ENCODE results near the gene GMDS.

The GMDS gene

DNA sequence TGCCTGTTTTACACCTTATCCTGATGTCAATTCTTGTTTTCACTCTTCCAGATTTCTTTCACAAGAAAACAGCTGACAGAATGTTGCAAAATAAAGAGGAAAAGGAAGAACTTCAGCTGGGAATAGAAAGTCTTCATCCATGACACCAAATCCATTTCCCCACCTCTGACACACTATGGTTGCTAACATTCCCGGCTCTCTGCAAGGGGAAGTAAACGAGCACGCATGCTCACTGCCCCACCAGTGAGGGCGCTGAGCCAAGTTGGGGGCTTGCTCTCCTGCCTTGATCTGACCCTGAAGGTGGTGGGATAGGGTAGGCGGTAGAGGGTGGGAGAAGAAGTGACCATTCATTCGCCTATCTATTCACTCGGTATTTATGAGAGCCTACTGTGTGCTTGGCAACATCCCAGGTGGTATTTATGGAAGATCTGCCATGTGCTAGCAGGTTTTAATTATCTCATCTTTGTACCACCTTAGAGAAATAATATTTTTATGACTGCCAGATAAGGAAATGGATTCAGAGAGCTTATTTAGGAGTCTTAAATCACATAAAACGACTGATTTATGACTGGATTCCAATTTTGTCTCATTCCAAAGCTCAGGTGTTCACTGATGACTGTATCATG lies 429.5 kb downstream of the GMDS start (continued):
- TF ChIP-seq, protein P1, sequence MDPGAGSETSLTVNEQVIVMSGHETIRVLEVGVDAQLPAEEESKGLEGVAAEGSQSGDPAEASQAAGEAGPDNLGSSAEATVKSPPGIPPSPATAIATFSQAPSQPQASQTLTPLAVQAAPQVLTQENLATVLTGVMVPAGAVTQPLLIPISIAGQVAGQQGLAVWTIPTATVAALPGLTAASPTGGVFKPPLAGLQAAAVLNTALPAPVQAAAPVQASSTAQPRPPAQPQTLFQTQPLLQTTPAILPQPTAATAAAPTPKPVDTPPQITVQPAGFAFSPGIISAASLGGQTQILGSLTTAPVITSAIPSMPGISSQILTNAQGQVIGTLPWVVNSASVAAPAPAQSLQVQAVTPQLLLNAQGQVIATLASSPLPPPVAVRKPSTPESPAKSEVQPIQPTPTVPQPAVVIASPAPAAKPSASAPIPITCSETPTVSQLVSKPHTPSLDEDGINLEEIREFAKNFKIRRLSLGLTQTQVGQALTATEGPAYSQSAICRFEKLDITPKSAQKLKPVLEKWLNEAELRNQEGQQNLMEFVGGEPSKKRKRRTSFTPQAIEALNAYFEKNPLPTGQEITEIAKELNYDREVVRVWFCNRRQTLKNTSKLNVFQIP (CRISPR knock-in tag; IDR thresholded peaks at IDR 0.05; ENCODE audit: borderline replicate concordance, low read depth) = no peak
- TF ChIP-seq ZNF8 (CRISPR knock-in tag; IDR thresholded peaks at IDR 0.05) (no peak), SNAI2 (CRISPR knock-in tag; IDR thresholded peaks at IDR 0.05) (no peak), ZNF565 (CRISPR knock-in tag; conservative IDR thresholded peaks at IDR 0.05; ENCODE audit: low read depth) (no peak)
- TF ChIP-seq, protein P2, sequence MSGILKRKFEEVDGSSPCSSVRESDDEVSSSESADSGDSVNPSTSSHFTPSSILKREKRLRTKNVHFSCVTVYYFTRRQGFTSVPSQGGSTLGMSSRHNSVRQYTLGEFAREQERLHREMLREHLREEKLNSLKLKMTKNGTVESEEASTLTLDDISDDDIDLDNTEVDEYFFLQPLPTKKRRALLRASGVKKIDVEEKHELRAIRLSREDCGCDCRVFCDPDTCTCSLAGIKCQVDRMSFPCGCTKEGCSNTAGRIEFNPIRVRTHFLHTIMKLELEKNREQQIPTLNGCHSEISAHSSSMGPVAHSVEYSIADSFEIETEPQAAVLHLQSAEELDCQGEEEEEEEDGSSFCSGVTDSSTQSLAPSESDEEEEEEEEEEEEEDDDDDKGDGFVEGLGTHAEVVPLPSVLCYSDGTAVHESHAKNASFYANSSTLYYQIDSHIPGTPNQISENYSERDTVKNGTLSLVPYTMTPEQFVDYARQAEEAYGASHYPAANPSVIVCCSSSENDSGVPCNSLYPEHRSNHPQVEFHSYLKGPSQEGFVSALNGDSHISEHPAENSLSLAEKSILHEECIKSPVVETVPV (CRISPR knock-in tag; IDR thresholded peaks at IDR 0.05) = no peak

GRCh38 chr6:1814279-1814678 lies 431.1 kb downstream of the GMDS start:
- no peak for TF ChIP-seq ZNF8 (CRISPR knock-in tag; IDR thresholded peaks at IDR 0.05)
- TF ChIP-seq ZFP30 (CRISPR knock-in tag; IDR thresholded peaks at IDR 0.05) = no peak
- no peak for TF ChIP-seq ZNF70 (CRISPR knock-in tag; IDR thresholded peaks at IDR 0.05)
- no peak for TF ChIP-seq PATZ1 (CRISPR knock-in tag; IDR thresholded peaks at IDR 0.05; ENCODE audit: borderline replicate concordance)
- no peak for TF ChIP-seq TCF4 (CRISPR knock-in tag; IDR thresholded peaks at IDR 0.05; ENCODE audit: borderline replicate concordance)
- no peak for TF ChIP-seq PPARA (CRISPR knock-in tag; IDR thresholded peaks at IDR 0.05; ENCODE audit: borderline replicate concordance)
- TF ChIP-seq CSDC2 (CRISPR knock-in tag; IDR thresholded peaks at IDR 0.05) = no peak
- no peak for TF ChIP-seq RARB (CRISPR knock-in tag; IDR thresholded peaks at IDR 0.05)
- TF ChIP-seq, protein P1 (CRISPR knock-in tag; IDR thresholded peaks at IDR 0.05; ENCODE audit: borderline replicate concordance, low read depth) = no peak
- no peak for TF ChIP-seq BACH2 (CRISPR knock-in tag; IDR thresholded peaks at IDR 0.05; ENCODE audit: borderline replicate concordance)
- TF ChIP-seq SNAI2 (CRISPR knock-in tag; IDR thresholded peaks at IDR 0.05) = no peak
- TF ChIP-seq ZFP3 (CRISPR knock-in tag; IDR thresholded peaks at IDR 0.05) = no peak
- no peak for TF ChIP-seq ISL1 (CRISPR knock-in tag; IDR thresholded peaks at IDR 0.05)
- no peak for TF ChIP-seq ZC3H10 (CRISPR knock-in tag; IDR thresholded peaks at IDR 0.05)
- TF ChIP-seq, protein P2 (CRISPR knock-in tag; IDR thresholded peaks at IDR 0.05) = no peak
- TF ChIP-seq, protein P3, sequence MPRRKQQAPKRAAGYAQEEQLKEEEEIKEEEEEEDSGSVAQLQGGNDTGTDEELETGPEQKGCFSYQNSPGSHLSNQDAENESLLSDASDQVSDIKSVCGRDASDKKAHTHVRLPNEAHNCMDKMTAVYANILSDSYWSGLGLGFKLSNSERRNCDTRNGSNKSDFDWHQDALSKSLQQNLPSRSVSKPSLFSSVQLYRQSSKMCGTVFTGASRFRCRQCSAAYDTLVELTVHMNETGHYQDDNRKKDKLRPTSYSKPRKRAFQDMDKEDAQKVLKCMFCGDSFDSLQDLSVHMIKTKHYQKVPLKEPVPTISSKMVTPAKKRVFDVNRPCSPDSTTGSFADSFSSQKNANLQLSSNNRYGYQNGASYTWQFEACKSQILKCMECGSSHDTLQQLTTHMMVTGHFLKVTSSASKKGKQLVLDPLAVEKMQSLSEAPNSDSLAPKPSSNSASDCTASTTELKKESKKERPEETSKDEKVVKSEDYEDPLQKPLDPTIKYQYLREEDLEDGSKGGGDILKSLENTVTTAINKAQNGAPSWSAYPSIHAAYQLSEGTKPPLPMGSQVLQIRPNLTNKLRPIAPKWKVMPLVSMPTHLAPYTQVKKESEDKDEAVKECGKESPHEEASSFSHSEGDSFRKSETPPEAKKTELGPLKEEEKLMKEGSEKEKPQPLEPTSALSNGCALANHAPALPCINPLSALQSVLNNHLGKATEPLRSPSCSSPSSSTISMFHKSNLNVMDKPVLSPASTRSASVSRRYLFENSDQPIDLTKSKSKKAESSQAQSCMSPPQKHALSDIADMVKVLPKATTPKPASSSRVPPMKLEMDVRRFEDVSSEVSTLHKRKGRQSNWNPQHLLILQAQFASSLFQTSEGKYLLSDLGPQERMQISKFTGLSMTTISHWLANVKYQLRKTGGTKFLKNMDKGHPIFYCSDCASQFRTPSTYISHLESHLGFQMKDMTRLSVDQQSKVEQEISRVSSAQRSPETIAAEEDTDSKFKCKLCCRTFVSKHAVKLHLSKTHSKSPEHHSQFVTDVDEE (CRISPR knock-in tag; IDR thresholded peaks at IDR 0.05) = no peak
- ATAC-seq = no peak; the same call in 2 of the 3 replicates

DNA sequence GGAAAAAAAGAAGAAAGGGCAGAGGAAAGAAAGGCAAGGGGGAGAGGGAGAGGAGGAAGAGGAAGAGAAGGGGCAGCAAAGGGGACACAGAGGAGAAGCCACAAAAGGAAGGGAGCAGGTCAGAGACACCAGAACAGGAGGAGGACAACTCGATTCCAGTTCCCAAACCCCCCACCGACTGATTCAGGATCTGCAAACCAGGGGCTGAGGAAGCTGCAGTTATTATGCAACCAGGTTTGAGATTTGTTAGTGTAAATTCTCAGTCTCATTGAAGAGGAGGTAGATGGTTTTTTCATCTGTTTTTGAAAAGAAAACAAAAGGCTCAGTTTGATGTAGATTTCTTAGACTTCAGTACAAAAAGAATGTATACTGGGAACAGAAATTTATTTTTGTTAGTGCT lies 432.9 kb downstream of the GMDS start:
- no peak for ATAC-seq
- TF ChIP-seq BACH2 (CRISPR knock-in tag; IDR thresholded peaks at IDR 0.05; ENCODE audit: borderline replicate concordance) (no peak), PPARA (CRISPR knock-in tag; IDR thresholded peaks at IDR 0.05; ENCODE audit: borderline replicate concordance) (no peak), ARNTL (CRISPR knock-in tag; IDR thresholded peaks at IDR 0.05; ENCODE audit: borderline replicate concordance, low read depth) (no peak), ESRRG (CRISPR knock-in tag; IDR thresholded peaks at IDR 0.05) (no peak), TOX (CRISPR knock-in tag; IDR thresholded peaks at IDR 0.05; ENCODE audit: borderline replicate concordance) (no peak), SNAI2 (CRISPR knock-in tag; IDR thresholded peaks at IDR 0.05) (no peak), ZFP30 (CRISPR knock-in tag; IDR thresholded peaks at IDR 0.05) (no peak)
- TF ChIP-seq, protein P3 (CRISPR knock-in tag; IDR thresholded peaks at IDR 0.05) = no peak
- TF ChIP-seq, protein P2 (CRISPR knock-in tag; IDR thresholded peaks at IDR 0.05) = no peak

Measured in SK-N-SH treated with all-trans-retinoic acid at 6 μM for 48 hours (cell line).